LNCaP clone FGC (cell line): ENCODE results near the gene LRRC55.

ENCODE experiments used
- DNase-seq: peaks from one replicate; pipeline ENCODE4 v3.0.0-alpha.2; 2011; ENCODE audit warnings: low read depth
- H3K4me3 ChIP-seq: 2 replicates; pipeline ENCODE4 v1.5.1; 2011; ENCODE audit warnings: mild to moderate bottlenecking, low read depth, low read length, control low read depth
- CTCF ChIP-seq: IDR thresholded peaks from 2 replicates; pipeline ENCODE4 v1.5.1; 2012; ENCODE audit warnings: mild to moderate bottlenecking; ENCODE audit not compliant: control insufficient read depth, insufficient read depth; ENCODE audit errors: extremely low read depth

LRRC55 gene

GRCh38 chr11:57213342-57214097 lies 31.8 kb downstream of the LRRC55 start:
- H3K4me3 ChIP-seq, result no peak overlapping the region
- DNase-seq, result no peak
- TF ChIP-seq CTCF, result no peak

GRCh38 chr11:57214098-57214417 lies 32.3 kb downstream of the LRRC55 start:
- DNase-seq, result no peak
- H3K4me3 ChIP-seq, result no peak overlapping the region
- TF ChIP-seq CTCF, result no peak

GRCh38 chr11:57214494-57214893 lies 32.7 kb downstream of the LRRC55 start:
- no peak for TF ChIP-seq CTCF
- DNase-seq, result no peak

GRCh38 chr11:57216463-57216862 lies 34.7 kb downstream of the LRRC55 start:
- TF ChIP-seq CTCF, result no peak
- no peak overlapping the region for H3K4me3 ChIP-seq
- DNase-seq, result no peak

More at GRCh38 chr11:57214494-57214893, 32.7 kb downstream of the LRRC55 start:
- no peak overlapping the region for H3K4me3 ChIP-seq

- TF ChIP-seq CTCF, result no peak
- H3K4me3 ChIP-seq, result no peak overlapping the region
Measured at GRCh38 chr11:57217053-57217452, 35.3 kb downstream of the LRRC55 start.

GRCh38 chr11:57219021-57219627 lies 37.4 kb downstream of the LRRC55 start:
- DNase-seq, result no peak
- no peak overlapping the region for H3K4me3 ChIP-seq
- TF ChIP-seq CTCF, result no peak

More at GRCh38 chr11:57217053-57217452, 35.3 kb downstream of the LRRC55 start:
- DNase-seq, result no peak

GRCh38 chr11:57222239-57222638 lies 40.5 kb downstream of the LRRC55 start:
- no peak overlapping the region for H3K4me3 ChIP-seq
- TF ChIP-seq CTCF, result no peak

More at GRCh38 chr11:57222239-57222638, 40.5 kb downstream of the LRRC55 start:
- no peak for DNase-seq
